Suprapubic skin (tissue), 4 donors: ENCODE results near the gene ATP11A. TPM values are rescaled to one million over a fixed set of nuclear protein-coding genes. Genes with fewer than 3 reads are reported as not detected.

ENCODE experiments used
- DNase-seq, 2 donors: peaks; one replicate each; pipeline ENCODE4 v3.0.0-alpha.2; 2019; ENCODE audit warnings: low spot score in 2 of 2
- H3K27ac ChIP-seq: fragments of 200-600 bp; sonication (generic); one replicate; pipeline ENCODE4 v1.5.1; 2019
- H3K27me3 ChIP-seq: fragments of 200-600 bp; sonication (generic); one replicate; pipeline ENCODE4 v1.5.1; 2019
- H3K36me3 ChIP-seq: fragments of 200-600 bp; sonication (generic); one replicate; pipeline ENCODE4 v1.5.1; 2019
- H3K4me1 ChIP-seq: fragments of 200-600 bp; sonication (generic); one replicate; pipeline ENCODE4 v1.5.1; 2019
- H3K4me3 ChIP-seq: fragments of 200-600 bp; sonication (generic); one replicate; pipeline ENCODE4 v1.5.1; 2019; ENCODE audit warnings: mild to moderate bottlenecking
- H3K9me3 ChIP-seq: fragments of 200-600 bp; sonication (generic); one replicate; pipeline ENCODE4 v1.5.1; 2019
- CTCF ChIP-seq, 2 donors: fragments of 200-600 bp in 1 of 2; fragments of 450-650 bp in 1 of 2; sonication (generic) in 1 of 2; IDR thresholded peaks; one replicate each; pipeline ENCODE4 v1.5.1; 2016 to 2019; ENCODE audit warnings: antibody characterized with exemption in 2 of 2, mild to moderate bottlenecking in 1 of 2, moderate library complexity in 1 of 2
- EP300 ChIP-seq: sonication (generic); formaldehyde crosslinking; IDR thresholded peaks from one replicate; pipeline ENCODE4 v1.6.1; 2017; ENCODE audit warnings: antibody characterized with exemption
- POLR2A ChIP-seq, 2 donors: fragments of 450-650 bp; IDR thresholded peaks; one replicate each; pipeline ENCODE4 v1.6.1; 2017; ENCODE audit warnings: antibody characterized with exemption in 2 of 2, mild to moderate bottlenecking in 2 of 2, moderate library complexity in 2 of 2
- POLR2AphosphoS5 ChIP-seq, 3 donors: sonication (generic); formaldehyde crosslinking; IDR thresholded peaks; one replicate each; pipeline ENCODE4 v1.6.1; 2017; ENCODE audit warnings: antibody characterized with exemption in 3 of 3
- WGBS: methylation state at CpG from one replicate; pipeline ENCODE4 v1.1.5; 2018; 5-methylcytosine and 5-hydroxymethylcytosine counted together
- total RNA-seq, 4 donors: library from RNA; depleted of rRNA; stranded (reverse); fragments of >200 nt; gene quantifications; one replicate each; pipeline ENCODE4 v1.1.0, GENCODE V29; 2016

Gene ATP11A
- total RNA-seq, 4 donors from 2014 or later, result 22.8 to 51.0 (median 39.8) TPM

GRCh38 chr13:112765731-112766130, 75.9 kb downstream of the ATP11A start:
- H3K27ac ChIP-seq, result no peak overlapping the region
- WGBS, result 92% methylated on average over 24 of the region's 24 CpGs
- no peak overlapping the region for H3K4me3 ChIP-seq
- H3K9me3 ChIP-seq, result no peaks in the 10 kb centered on the region
- H3K4me1 ChIP-seq, result peaks cover 8% of the 10 kb centered on the region
- H3K36me3 ChIP-seq, result no peaks in the 10 kb centered on the region
- no peaks in the 10 kb centered on the region for H3K27me3 ChIP-seq
- no peak for DNase-seq
- TF ChIP-seq POLR2A (IDR thresholded peaks at IDR 0.05) (no peak), POLR2AphosphoS5 (IDR thresholded peaks at IDR 0.05) (no peak), EP300 (no peak), CTCF (IDR thresholded peaks at IDR 0.05) (no peak)

GRCh38 chr13:112766336-112766735, 76.5 kb downstream of the ATP11A start:
- 96% methylated on average over 5 of the region's 6 CpGs for WGBS
- Histone ChIP-seq H3K27me3 (no peaks in the 10 kb centered on the region), H3K36me3 (no peaks in the 10 kb centered on the region), H3K4me3 (no peak overlapping the region), H3K9me3 (no peaks in the 10 kb centered on the region), H3K4me1 (peaks cover 8% of the 10 kb centered on the region), H3K27ac (no peak overlapping the region)
- DNase-seq, result no peak
- no peak for TF ChIP-seq POLR2AphosphoS5 (IDR thresholded peaks at IDR 0.05)
- no peak for TF ChIP-seq POLR2A (IDR thresholded peaks at IDR 0.05)
- TF ChIP-seq EP300, result no peak
- no peak for TF ChIP-seq CTCF (IDR thresholded peaks at IDR 0.05)

GRCh38 chr13:112767506-112768471, 78.0 kb downstream of the ATP11A start:
- no peaks in the 10 kb centered on the region for H3K36me3 ChIP-seq
- no peak overlapping the region for H3K4me3 ChIP-seq
- DNase-seq, result no peak
- H3K27ac ChIP-seq, result no peak overlapping the region
- WGBS, result 87% methylated on average over 31 of the region's 34 CpGs
- TF ChIP-seq EP300, result no peak
- H3K9me3 ChIP-seq, result no peaks in the 10 kb centered on the region
- peaks cover 8% of the 10 kb centered on the region for H3K4me1 ChIP-seq
- no peaks in the 10 kb centered on the region for H3K27me3 ChIP-seq

GRCh38 chr13:112768795-112769481, 79.1 kb downstream of the ATP11A start:
- 67% methylated on average over 11 of the region's 25 CpGs for WGBS
- H3K36me3 ChIP-seq, result no peaks in the 10 kb centered on the region
- DNase-seq, result no peak
- peaks cover 13% of the 10 kb centered on the region for H3K4me1 ChIP-seq
- TF ChIP-seq EP300 (no peak), CTCF (IDR thresholded peaks at IDR 0.05) (no peak), POLR2AphosphoS5 (IDR thresholded peaks at IDR 0.05) (no peak), POLR2A (IDR thresholded peaks at IDR 0.05) (no peak)
- H3K9me3 ChIP-seq, result no peaks in the 10 kb centered on the region
- no peak overlapping the region for H3K4me3 ChIP-seq
- H3K27me3 ChIP-seq, result no peaks in the 10 kb centered on the region
- H3K27ac ChIP-seq, result no peak overlapping the region

GRCh38 chr13:112769615-112770014, 79.8 kb downstream of the ATP11A start:
- Histone ChIP-seq H3K4me1 (peaks cover 13% of the 10 kb centered on the region), H3K4me3 (no peak overlapping the region), H3K36me3 (no peaks in the 10 kb centered on the region), H3K27ac (no peak overlapping the region), H3K27me3 (no peaks in the 10 kb centered on the region), H3K9me3 (no peaks in the 10 kb centered on the region)
- 92% methylated on average over 6 of the region's 18 CpGs for WGBS
- no peak for TF ChIP-seq CTCF (IDR thresholded peaks at IDR 0.05)
- no peak for TF ChIP-seq POLR2A (IDR thresholded peaks at IDR 0.05)
- no peak for TF ChIP-seq POLR2AphosphoS5 (IDR thresholded peaks at IDR 0.05)
- TF ChIP-seq EP300, result no peak
- DNase-seq, result no peak
